SH-SY5Y (cell line): ENCODE measurements around the gene MYCN.

Experiments
- GATA2 ChIP-seq: IDR thresholded peaks from 2 replicates; pipeline ENCODE4 v1.6.1; 2011; ENCODE audit warnings: mild to moderate bottlenecking, low read depth, low read length
- GATA3 ChIP-seq: IDR thresholded peaks from 2 replicates; pipeline ENCODE4 v1.6.1; 2011; ENCODE audit warnings: low read depth, mild to moderate bottlenecking, low read length, moderate library complexity

MYCN gene

DNA sequence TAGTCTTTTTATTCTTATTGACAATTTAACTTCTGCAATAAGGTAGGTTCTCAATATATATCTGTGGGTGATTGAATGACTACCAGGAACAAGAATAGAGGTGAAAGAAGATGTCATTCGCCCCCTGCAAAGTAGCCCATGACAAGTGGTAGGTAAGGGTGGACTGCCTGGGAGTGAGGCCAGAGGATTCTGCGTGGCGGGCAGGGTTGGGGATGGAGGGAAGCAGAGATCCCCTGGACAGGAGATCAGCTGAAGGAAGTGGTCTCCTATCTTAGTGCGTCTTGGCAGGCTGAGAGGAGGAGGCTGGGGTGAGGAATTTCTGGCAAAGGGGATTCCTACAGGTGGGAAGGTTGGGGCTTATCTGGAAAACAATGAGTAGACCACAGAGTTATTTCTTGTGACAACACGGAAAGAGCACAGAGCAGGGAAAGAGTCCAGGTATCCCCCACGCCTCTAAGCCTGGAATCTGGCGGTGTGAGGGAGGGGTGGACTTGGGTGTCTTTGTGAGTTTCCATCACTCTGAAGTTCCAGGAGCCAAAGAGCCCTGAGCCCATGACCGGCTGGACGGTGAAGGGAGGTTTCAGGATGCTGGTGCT is 21.5 kb upstream of the MYCN start:
- TF ChIP-seq GATA3 (no peak), GATA2 (no peak)

DNA sequence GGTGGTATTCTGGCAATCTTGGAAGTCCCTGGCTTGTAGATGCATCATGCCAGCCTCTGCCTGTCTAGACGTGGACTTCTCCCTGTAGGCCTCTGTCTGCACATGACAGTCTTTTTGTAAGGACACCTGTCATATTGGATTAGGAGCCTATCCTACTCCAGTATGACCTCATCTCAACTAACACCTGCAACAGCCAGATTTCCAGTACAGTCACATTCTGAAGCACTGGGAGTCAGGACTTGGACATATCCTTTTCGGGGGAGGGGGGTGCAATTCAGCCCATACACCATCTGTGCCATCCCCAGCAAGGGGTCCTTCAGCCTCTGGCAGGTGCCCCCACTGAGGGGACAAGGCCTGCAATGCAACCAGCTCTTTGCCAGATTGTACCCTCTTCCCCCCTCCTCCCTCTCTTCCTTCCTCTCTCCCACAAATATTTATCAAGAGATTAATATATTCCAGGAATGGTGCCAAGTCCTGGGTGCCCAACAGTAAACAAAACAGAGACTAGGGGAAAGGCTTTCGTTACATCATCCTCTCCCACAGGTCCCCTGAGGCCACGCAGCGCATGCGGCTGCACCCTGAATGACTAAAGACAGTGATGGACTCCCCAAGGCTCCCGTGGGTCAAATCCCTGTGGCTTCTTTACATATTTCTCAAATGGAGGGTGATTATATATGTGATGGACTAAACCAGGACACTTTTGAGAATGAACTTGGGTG is 20.5 kb upstream of the MYCN start:
- TF ChIP-seq GATA3 (no peak), GATA2 (no peak)

DNA sequence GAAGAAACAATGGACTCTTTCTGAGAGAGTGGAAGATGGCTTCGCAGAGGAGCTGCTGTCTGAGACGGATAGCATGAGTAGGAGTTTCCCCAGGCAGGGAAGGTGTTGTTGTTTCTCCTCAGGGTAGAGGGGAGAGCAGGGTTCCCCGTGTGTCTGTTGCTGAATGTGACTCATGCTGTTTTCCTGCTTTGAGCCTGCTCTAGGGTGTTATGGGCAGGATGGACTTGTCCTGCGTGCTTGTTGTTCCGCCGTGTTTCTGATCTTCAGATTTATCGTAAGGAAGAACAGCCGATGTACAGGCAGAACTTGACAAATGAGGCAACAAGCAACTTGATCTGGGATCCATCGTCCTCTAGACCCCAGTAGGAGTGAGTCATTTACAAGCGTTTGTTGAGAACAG is 19.7 kb upstream of the MYCN start:
- TF ChIP-seq GATA2 (no peak), GATA3 (no peak)

DNA sequence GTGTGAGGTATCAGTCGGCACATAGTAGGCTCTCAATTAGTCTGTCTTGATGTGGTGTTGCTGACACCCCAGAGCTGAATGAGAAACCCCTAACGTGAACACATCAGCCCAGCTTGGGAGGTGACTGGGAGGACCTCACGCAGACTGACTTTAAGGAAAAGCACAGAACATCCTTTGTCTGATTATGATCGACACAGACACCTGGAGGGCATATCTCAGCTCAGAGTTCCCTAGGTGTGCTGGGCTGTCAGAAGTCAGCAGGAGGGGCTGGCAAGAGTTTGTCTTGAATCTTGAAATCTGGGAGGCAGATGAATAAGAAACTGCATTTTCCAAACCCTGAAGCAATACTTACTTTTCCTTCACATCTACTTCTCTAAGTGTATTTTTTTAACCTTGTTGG is 16.8 kb upstream of the MYCN start:
- TF ChIP-seq GATA2 = no peak
- TF ChIP-seq GATA3 = no peak

DNA sequence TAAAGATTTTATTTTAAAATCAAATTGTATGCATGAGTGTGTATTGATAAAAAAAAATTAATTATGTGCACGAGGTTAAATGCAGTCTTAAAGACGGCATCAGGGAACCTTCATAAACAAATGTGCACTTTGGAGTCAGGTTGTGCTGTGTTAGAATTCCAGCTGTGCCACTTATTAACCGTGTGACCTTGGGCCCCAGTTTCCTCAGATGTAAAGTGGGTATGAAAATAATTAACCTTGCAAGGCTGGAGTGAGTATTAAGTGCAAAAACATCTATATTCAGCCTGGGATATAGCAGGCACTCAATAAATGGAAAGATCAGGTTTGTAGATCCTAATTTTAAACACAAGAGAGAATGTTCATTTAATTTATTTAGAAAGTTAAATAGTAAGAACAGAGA is 14.5 kb upstream of the MYCN start:
- no peak for TF ChIP-seq GATA2

- no peak for TF ChIP-seq GATA3
These were observed 14.1 kb upstream of the MYCN start for GRCh38 chr2:15926252-15926651.

DNA sequence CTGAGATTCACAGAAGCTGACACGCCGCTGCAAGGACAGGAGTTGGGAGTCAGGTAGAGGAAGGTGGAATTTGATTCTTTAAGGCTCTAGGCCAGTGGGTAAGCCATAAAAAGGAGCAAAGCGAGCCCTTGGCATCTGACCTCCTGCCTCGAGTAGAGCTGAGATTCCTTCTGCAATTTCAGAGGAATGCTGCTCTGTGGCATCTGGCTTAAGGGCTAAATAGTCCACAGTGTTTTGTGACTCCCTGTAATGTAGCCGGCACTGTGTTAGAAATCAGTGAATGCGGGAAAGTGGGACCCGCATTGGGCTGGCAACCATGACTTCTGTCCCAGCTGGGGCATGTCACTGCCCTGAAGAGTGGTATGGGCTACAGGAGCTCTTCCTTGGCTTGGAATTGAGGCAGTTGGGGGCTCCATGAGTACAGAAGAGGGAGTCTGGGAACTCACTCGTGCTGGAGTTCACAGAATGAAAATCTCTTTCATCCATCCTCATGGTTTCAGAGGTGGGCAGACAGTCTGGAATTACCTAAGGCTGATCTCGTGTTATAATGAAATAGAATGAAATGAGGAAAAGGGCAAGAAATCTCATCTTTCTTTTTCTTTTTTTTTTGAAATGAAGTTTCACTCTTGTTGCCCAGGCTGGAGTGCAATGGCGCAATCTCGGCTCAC is 12.7 kb upstream of the MYCN start:
- TF ChIP-seq GATA3 (no peak), GATA2 (no peak)

- TF ChIP-seq GATA2 (no peak), GATA3 (no peak)
These were observed 10.5 kb upstream of the MYCN start for GRCh38 chr2:15929861-15930260.

DNA sequence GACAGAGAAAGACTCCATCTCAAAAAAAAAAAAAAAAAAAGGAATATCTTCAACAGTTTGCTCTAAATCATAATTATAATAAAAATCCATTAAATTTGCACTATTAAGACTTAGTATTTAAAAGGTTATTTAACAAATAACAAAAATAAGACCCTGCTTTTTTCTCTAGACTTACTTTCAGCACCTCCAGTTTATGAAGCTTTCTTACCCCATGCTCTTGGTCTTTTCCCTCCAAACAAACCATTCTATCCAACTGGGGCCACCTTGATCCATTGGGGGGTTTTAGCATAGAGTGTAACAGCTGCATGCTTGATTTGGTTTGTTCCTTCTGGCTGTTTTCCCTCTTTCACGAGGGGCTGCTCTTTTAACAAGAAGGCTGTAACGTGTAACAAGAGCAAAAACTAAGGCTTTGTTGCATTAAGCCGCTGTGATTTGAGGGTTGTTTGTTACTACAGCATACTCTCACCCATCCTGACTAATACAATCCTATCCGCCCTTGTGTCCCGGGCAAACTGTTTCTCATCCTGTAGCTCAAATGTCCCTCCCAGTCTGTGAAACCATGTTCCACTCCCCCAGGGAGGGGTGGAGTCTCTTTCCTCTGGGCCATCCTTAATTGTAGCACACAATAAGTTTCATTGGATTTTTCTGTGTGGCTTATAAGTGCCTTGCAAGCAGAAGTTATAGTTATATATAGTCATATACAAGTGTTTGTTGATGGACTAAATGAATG is 9.6 kb upstream of the MYCN start:
- TF ChIP-seq GATA3 = no peak
- no peak for TF ChIP-seq GATA2

GRCh38 chr2:15931319-15931890 is 8.9 kb upstream of the MYCN start:
- TF ChIP-seq GATA3 (no peak), GATA2 (no peak)

- TF ChIP-seq GATA3 = no peak
- no peak for TF ChIP-seq GATA2
These were observed 8.4 kb upstream of the MYCN start for GRCh38 chr2:15931950-15932349.

- TF ChIP-seq GATA3 = no peak
These were observed 7.8 kb upstream of the MYCN start for GRCh38 chr2:15932394-15933183.

DNA sequence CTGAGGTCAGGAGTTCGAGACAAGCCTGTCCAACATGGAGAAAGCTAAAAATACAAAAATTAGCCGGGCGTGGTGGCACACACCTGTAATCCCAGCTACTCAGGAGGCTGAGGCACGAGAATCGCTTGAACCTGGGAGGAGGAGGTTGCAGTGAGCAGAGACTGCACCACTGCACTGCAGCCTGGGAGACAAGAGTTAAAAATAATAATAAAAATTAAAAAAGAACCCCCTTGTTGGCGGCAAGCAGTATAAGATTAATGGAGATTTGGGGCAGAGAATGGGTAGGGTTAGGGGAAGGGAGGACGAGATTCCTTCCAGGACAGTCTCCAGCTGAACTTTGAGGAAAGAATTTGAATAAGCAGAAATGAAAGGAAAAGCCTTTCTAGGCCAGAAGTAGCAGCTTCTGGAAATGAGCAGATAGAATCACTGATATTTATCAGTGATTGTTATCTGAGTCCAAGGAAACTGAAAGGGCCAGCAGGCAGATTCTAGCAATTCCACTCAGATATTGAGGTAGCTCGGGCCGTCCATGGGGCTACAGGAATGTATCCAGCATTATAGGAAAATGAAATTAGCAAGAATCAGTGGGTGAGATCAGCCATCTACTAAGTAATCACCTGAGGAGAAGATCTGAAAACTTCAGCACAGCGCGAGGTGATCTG is 7.0 kb upstream of the MYCN start:
- TF ChIP-seq GATA3 (no peak), GATA2 (no peak; the same call in 1 of the 2 replicates)
